HFF-Myc (cell line): ENCODE measurements around the gene HS3ST6.
"Not testable (repeated sequence)": the region's sequence is repeated elsewhere in the genome, so short reads cannot be mapped to it uniquely, and the experiment has no call there.

Experiments used
- DNase-seq: peaks from one replicate; pipeline ENCODE4 v3.0.0-alpha.2; 2011; ENCODE audit warnings: low read depth; ENCODE audit errors: extremely low read depth
- H3K4me3 ChIP-seq: replicated peaks from 2 replicates; pipeline ENCODE4 v1.5.1; 2011; ENCODE audit warnings: low read depth, mild to moderate bottlenecking, control low read depth, low read length
- CTCF ChIP-seq: IDR thresholded peaks from 2 replicates; pipeline ENCODE4 v1.5.1; 2012; ENCODE audit warnings: mild to moderate bottlenecking, low read depth, low read length, control low read depth; ENCODE audit errors: missing control alignments

The HS3ST6 gene

GRCh38 chr16:1918351-1919326 is at the start of gene HS3ST6:
Gene HS3ST6 (minus strand): TSS chr16:1918415. CDS start chr16:1918323, 92 bp downstream.
- no peak for DNase-seq
- TF ChIP-seq CTCF = no peak
- peak within 1 kb of the TSS; percentile 35 for H3K4me3 ChIP-seq

GRCh38 chr16:1966460-1966859 is 48.2 kb upstream of the HS3ST6 start, which contains the start of gene RNF151:
Gene RNF151 (plus strand): TSS chr16:1966856. CDS start chr16:1966882, 26 bp downstream.
- H3K4me3 ChIP-seq = peak within 1 kb of the TSS; percentile 86
- TF ChIP-seq CTCF = no peak
- no peak for DNase-seq

GRCh38 chr16:1965396-1966001 is 47.3 kb upstream of the HS3ST6 start:
- no peak for DNase-seq
- peak overlapping the region; percentile 86 for H3K4me3 ChIP-seq
- no peak for TF ChIP-seq CTCF

- peak within 1 kb of the TSS; percentile 86 for H3K4me3 ChIP-seq
- peak; percentile 91 for DNase-seq
- TF ChIP-seq CTCF = no peak
Observed at GRCh38 chr16:1964506-1965395, 46.5 kb upstream of the HS3ST6 start, which contains the start of gene RPS2. Gene RPS2 (minus strand): TSS chr16:1964826. CDS start chr16:1964625, 201 bp downstream.

- no peak for TF ChIP-seq CTCF
- H3K4me3 ChIP-seq = peak overlapping the region; percentile 86
- no peak for DNase-seq
Observed at GRCh38 chr16:1963806-1964505, 45.7 kb upstream of the HS3ST6 start.

- not testable (repeated sequence) for DNase-seq
- H3K4me3 ChIP-seq = peak overlapping the region; percentile 86
Observed at GRCh38 chr16:1962161-1963153, 44.2 kb upstream of the HS3ST6 start.
